DOHH2 (cell line): ENCODE measurements around the gene CCDC51.

Experiments used
- CTCF ChIP-seq: fragments of 200-600 bp; sonication (generic); IDR thresholded peaks from one replicate; pipeline ENCODE4 v1.5.1; 2014; ENCODE audit warnings: antibody characterized with exemption, mild to moderate bottlenecking, low read depth, low read length; ENCODE audit not compliant: poor library complexity, severe bottlenecking
- EZH2phosphoT487 ChIP-seq: fragments of 200-600 bp; sonication (generic); IDR thresholded peaks from 2 replicates; pipeline ENCODE4 v1.6.1; 2017; ENCODE audit warnings: borderline replicate concordance, mild to moderate bottlenecking, antibody characterized with exemption, low read length, moderate library complexity, mixed read lengths

- TF ChIP-seq CTCF (no peak), EZH2phosphoT487 (no peak)
Measured at GRCh38 chr3:48425281-48425812, 14.6 kb downstream of the CCDC51 start.
